HG02763 (cell line): ENCODE data around the gene RAB1A.
A peak's percentile ranks its signal among the peaks of the same experiment; 100 is the strongest.
"Not testable (repeated sequence)": the region's sequence is repeated elsewhere in the genome, so short reads cannot be mapped to it uniquely, and the experiment has no call there.

ENCODE experiments used
- ATAC-seq: cut with Tn5 transposase; IDR thresholded peaks from one replicate; pipeline ENCODE4 v1.9.1; 2021; ENCODE audit warnings: mild to moderate bottlenecking, moderate library complexity; ENCODE audit not compliant: unreplicated experiment

RAB1A gene

DNA sequence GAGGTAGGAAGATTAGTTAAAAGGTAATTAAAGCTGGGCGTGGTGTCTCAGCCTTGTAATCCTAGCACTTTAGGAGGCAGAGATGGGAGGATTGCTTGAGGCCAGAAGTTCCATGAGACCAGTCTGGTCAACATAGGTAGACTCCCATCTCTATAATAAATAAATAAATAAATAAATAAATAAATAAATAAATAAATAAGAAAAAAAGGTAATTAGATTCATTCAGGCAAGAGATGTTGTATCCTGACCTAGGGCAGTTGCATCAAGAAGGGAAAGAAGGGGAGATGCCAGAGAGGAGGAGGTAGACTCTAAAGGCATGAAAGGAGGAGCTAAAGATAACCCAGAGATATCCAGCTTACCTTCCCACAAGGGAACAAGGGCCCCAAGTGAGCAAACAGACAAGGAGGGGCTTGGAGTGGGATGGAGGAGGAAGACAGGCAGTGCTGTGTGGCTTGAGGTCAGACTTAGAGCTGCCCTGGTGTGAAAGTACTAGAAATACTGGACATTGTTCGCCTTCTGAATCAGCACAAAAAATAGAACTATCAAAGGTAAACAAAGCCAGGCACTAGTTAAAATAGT is 7.4 kb upstream of the RAB1A start:
- no peak for ATAC-seq

DNA sequence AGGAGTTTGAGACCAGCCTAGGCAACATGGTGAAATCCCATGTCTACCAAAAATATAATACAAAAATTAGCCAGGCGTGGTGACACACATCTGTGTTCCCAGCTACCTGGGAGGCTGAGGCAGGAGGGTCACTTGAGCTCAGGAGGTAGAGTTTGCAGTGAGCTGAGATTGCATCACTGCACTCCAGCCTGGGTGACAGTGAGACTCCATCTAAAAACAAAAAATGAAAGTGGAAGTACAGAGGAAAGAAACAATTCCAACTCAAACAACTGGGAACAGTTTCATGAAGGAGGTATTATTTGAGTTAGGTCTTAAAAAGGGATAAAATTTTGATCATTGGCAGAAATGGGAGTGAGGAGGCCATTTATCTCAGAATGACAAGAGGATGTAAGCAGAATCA is 6.3 kb upstream of the RAB1A start:
- no peak for ATAC-seq

DNA sequence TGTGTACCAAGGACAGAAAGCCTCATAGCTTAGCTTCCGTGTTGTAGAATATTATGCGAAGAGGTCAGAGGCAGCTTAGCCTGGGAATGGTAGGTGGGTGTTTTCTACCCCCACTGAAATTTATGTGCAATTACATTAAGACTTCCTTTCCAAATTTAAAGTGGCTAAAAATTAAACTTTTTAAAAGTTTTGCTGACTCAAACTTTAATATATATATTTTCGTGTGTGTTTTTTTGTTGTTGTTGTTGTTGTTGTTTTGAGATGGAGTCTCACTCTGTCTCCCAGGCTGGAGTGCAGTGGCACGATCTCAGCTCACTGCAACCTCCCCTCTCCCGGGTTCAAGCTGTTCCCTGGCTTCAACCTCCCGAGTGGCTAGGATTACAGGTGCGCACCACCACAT is 4.3 kb upstream of the RAB1A start:
- no peak for ATAC-seq

DNA sequence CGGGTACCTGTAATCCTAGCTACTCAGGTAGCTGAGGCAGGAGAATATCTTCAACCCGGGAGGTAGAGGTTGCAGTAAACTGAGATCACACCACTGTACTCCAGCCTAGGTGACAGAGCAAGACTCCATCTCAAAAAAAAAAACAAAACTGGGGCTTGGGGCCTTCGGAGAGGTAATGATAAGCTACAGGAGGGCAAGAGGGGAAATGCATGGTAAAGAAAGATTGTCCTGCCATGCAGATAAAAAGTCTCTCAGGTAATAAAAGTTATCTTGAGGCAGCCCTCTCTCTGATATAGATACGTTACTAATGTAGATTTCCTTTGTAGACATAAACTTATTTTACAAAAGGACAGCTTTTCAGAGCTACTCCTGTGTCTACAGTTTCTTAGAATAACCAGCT is 3.7 kb upstream of the RAB1A start:
- no peak for ATAC-seq

DNA sequence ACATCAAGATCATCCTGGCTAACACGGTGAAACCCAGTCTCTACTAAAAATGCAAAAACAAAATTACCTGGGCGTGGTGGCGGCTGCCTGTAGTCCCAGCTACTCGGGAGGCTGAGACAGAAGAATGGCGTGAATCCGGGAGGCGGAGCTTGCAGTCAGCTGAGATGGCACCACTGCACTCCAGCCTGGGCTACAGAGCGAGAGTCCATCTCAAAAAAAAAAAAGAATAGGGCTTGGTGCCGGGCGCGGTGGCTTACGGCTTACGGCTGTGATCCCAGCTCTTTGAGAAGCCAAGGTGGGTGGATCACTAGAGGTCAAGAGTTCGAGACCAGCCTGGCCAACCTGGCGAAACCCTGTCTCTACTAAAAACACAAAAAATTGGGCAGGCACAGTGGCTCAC is 3.0 kb upstream of the RAB1A start:
- ATAC-seq = not testable (repeated sequence)

DNA sequence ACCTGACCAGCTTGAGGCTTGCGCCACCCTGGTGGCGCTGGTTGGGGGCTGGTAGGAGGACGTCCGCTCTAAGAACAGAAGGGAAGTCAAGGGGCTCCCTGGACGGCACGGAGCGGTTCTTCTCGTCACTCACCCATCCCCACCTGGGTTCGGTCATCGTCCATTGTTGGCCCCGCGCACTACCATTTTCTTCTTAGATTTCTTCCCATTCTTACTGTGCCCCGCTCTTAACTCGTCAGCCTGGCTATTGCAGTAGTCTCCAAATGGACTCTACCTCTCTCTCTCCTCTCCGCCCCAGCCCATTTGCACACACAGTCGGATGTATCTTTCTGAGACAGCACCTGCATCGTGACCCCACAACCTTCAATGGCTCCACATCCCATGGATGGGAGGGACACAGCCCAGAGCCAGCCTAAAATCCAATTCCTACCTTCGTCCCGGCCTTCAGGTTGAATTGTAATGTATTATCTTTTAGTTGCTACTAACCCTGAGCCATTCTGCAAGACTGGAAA is 814 bp upstream of the RAB1A start:
- peak; percentile 24 for ATAC-seq

DNA sequence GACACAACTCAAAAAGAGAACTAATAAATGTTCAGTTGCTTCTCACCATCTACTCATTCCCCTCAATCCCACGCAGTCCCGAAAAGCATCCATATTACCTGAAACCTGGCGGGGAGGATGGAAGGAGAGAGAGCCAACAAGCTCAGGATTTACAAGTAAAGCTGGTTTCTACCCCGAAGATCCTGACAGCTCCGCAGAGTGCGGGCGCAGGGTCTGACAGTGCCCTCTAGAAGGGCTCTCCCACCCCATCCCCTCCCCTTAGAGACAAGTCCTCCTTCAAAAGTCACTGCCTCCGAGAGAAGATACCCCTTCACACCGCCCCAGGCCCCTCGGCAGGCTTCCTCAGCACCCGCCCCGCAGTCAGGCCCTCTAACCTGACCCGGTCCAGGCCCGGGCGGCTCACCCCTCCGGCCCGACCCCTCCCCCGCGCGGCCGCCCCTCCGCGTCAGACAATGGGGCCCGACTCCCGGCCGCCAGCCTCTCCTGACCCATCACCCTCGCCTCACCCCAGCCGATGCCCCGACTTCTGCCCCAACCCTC is 550 bp downstream of the RAB1A start:
- ATAC-seq = peak; percentile 0

DNA sequence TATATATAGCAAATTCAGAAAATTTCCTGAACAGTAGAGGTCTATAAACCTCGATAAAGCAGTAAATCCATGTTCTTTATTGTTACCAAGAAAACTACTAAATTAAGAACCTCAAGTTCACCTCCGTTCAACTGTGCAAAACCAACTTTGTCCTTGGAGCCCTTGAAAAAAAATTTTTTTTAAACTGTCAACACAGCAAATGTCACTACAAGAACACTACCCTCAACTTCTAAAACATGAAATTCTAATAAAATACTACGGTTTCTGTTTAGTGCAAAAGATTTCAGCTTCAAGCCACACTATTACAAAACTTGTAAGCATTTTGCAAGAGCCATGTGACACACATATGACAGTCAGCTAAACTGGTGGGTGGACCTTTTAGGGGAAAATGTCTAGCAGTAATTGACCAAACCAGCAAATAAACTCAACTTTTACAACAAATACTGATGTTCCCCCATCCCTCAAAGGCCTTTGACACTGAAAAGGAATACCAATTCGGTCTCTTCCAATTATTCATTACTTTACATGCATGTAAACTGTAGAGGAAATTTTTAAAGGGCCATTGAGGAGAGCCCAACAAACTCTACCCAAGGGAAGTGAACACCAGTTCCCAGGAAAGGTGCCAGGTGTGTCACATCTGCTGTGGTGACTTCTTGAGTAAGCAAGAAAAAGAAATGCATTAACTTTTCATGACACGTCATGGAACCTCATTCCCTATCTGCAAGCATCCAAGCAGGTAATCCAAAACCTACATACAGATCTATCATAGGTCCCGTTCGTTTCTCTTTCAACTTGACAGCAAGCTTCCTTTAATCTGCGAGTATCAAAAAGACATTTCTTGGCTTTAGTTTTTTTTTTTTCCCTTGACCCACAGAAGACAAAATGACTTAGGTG is 1.4 kb downstream of the RAB1A start:
- ATAC-seq = no peak

DNA sequence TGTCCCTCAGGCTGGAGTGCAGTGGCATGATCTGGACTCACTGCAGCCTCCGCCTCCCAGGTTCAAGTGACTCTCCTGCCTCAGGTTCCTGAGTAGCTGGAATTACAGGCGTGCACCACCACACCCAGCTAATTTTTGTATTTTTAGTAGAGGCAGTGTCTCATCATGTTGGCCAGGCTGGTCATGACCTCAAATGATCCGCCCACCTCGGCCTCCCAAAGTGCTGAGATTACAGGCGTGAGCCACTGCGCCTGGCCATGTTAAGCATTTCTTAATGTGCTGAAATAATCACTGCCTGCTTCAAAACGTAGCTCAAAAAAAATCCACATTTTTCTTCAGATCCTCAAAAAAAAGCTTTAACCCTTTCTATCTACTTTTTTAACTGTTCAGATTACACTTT is 4.4 kb downstream of the RAB1A start:
- ATAC-seq = not testable (repeated sequence)

DNA sequence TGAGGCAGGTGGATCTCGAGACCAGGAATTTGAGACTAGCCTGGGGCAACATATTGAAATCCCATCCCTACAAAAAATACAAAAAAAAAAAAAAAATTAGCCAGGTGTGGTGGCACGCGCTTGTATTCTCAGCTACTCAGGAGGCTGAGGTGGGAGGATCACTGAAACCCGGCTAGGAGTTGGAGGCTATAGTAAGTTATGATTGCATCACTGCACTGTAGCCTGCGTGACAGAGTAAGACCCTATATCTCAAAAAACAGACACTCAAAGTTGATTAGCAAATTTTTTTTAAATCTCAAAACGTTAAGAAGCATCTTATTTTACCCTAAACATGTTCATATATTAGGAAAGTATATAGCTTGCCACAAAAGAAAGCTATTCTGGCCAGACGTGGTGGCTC is 7.6 kb downstream of the RAB1A start:
- no peak for ATAC-seq

DNA sequence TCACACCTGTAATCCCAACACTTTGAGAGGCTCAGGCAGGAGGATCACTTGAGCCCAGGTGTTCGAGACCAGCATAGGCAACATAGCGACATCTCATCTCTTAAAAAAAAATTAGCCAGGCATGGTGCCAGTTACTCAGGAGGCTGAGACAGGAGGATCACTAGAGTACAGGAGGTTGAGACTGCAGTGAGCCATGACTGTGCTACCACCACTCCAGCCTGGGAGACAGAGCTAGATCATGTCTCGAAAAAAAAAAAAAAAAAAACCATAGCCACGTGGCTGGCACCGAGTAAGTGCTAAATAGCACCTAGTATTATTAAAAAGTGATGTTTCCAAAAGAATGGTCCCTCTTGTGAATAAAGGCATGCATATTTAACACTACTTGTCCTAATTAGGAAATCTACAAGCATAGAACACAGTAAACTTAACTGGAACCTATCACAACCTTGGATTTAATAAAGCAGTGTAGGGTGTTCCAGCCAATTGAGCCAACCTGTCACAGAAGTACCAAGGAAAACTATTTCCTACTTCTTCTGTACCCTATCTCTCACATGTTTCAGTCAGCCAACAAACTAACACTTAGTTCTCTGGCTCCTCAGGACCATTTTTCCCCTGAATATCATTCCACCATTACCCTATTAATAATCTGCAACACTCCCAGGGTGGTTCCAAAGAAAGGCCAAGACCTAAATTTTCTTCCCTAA is 8.8 kb downstream of the RAB1A start:
- ATAC-seq = no peak

DNA sequence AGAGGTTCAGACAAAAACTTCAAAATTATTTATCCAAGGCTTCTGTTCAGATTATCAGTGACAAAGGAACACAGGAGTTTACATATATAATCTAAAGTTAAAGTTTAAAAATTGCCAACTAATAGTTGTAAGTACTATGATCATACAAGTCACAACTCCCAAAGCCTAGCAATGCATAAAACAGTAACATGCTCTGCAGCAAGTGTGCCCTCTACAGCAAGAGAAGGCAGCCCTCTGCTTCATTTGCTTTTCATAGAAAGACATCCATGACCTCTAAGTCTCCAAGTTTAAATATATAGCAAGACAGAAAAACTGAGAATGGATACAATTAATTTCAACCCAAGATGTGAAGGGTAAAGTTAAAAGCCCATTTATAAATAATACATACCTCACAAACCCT is 13.3 kb downstream of the RAB1A start:
- no peak for ATAC-seq

DNA sequence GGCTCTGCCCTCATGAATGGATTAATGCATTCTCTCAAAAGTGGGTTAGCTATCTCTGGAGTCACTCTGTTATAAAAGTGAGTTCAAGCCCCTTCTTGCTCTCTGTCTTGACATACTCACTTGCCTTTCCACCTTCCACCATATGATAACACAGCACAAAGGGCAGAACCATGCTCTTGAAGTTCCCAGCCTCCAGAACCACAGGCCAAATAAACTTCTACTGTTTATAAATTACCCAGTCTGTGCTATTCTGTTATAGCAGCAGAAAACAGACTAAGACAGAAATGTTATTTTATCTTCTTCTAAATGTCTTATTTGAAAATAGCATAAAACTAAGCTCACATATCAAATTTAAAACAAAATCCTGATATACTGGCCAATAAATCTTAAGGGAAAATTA is 15.0 kb downstream of the RAB1A start:
- no peak for ATAC-seq

DNA sequence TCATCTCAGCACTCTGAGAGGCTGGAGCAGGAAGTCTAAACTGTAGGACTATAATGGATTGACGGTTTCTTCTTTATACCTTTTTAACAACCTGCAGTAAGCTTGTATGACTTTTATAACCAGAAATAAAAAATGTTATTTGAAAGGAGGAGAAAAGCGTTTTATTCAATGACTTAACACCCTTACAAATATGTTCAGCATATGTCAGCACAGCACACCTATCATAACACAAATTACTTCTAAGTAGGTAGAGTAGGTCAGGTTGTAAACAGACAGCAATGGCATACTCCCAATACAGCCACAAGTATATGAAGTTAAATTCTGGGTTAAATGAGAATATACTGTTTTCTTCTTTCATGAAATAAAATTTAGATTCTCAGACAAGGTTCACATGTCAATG is 16.1 kb downstream of the RAB1A start:
- no peak for ATAC-seq

DNA sequence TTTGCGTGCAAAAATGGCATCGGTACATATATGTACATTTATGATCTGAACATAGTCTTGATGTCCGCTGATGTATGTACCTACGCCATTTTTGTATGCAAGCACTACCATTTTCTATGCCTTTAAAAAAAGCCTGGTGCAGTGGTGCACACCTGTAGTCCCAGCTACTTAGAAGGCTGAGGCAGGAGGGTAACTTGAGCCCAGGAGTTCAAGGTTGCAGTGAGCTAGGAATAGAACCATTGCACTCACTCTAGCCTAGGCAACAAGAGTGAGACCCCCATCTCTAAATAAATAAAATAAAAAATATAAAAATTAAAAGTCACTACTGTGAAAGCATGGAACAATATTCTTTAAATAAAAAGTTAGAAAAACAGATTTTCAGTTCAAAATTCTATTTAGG is 16.7 kb downstream of the RAB1A start:
- no peak for ATAC-seq

DNA sequence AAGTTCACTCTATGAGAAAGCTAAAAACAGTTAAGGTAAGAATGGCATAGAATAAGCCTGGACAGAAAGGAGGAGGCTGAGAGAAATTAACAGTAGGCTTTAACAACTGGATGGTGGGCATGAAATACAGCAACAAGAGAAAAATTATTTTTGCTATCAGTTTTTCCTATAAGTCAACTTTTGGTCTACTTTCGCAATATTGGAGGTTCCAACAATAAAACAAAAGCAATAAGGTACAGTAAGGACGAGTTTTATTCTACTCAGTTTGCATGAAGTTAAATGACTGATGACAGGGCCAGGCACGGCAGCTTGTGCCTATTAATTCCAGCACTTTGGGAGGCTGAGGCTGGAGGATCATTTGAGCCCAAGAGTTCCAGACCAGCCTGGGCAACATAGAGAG is 17.3 kb downstream of the RAB1A start:
- ATAC-seq = no peak

DNA sequence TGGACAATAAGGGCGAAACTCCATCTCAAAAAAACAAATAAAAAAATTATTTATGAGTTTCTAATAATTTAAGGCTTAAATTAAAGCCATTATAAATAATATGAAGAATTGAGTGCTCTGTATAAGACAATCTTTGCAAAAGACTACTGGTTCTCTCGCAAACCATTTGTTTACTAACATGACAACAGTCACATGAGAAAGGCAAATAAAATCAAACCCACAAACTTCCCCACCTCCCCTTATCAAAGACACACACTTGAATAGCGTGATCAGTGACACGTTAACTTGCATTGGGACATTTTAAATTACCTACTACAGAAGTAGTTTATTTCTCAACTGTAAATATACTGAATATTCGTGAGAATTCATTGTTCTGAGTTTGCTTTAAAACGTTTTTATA is 21.1 kb downstream of the RAB1A start:
- no peak for ATAC-seq

DNA sequence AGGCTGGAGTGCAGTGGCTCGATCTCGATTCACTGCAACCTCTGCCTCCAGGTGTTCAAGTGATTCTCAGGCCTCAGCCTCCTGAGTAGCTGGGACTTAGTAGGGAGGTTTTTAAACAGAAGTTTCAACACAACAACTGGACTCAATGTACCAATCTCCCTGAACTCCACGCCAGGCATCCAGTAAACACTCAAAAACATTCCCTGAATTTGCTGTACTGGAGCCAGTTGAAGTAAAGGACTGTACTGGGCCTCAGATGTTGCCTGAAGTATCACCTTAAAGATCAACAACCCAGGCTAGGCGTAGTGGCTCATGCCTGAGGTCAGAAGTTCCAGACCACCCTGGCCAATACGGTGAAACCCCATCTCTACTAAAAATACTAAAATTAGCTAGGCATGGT is 22.4 kb downstream of the RAB1A start:
- ATAC-seq = no peak

DNA sequence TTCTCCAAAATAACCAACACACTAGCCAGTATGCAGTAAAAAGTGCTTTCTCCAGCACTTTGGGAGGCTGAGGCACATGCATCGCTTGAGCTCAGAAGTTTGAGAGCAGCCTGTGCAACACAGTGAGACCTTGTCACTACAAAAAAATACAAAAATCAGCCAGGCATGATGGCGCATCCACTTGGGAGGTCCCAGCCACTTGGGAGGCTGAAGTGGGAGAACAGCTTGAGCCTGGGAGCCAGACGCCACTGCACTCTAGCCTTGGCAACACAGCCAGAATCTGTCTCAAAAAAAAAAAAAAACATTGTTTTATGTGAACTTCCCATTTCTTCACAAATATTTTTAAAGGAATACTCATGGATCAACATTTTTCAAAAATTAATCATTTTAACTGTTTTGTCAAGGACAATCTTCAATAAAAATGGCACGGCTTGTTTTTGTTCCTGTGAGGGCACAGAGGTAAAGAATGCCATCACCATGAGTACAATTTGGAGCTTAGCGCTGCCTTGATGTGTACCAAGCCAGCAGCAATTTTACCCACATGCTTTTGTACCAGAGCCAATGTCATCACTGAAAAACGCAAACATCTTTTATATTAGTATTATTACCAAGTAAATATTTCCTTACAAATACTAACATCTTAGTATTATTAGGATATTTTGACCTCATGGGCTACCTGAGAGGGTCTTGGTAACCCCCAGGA is 26.7 kb downstream of the RAB1A start:
- ATAC-seq = no peak

DNA sequence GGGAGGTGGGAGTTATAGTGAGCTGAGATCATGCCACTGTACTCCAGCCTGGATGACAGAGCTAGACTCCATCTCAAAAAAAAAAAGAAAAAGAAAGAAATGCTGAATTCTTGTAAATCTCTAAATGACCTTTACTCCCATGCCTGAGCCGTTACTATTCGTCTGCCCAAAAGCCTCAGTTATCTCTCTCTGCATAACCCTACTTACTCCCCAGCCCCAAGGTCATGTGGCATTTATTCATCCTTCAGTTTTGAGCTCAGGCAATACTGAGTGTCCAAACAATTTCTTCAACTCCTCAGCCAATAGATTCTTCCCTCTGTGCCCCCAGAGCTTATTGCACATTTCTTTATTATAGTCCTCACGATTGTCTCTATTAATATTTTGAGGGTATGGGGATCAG is 28.8 kb downstream of the RAB1A start:
- ATAC-seq = no peak

DNA sequence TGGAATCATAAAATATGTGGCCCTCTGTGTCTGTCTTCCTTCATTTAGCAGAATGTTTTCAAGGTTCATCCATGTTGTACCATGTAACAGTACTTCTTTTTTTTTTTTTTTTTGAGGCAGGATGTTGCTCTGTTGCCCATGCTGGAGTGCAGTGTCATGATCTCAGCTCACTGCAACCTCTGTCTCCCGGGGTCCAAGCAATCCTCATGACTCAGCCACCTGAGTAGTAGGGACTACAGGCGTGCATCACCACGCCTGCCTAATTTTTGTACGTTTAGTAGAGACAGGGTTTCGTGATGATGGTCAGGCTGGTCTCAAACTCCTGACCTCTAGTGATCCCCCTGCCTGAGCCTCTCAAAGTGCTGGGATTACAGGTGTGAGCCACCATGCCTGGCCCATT is 31.2 kb downstream of the RAB1A start:
- ATAC-seq = no peak
